IMR-90 (cell line): ENCODE measurements around the gene RPAP2. TPM values are rescaled to one million over a fixed set of nuclear protein-coding genes. Genes with fewer than 3 reads are reported as not detected.

Experiments
- ATAC-seq: fragments of 200-7000 bp; cut with Tn5 transposase; 2 replicates; pipeline ENCODE4 v1.9.1; 2020; ENCODE audit warnings: low read depth, mild to moderate bottlenecking, moderate library complexity
- BruUV-seq: library from RNA; stranded (reverse); fragments of 400-500 nt; replicated peaks from 2 replicates; lab custom pipeline; 2021; lab: Mats Ljungman, UMichigan
- CTCF ChIA-PET: fragments of 300-600 bp; formaldehyde crosslinking; extraction: SDS; loops from one replicate; lab custom pipeline; 2021; ENCODE audit warnings: antibody characterized with exemption; lab: Yijun Ruan, JAX
- POLR2A ChIA-PET: fragments of 300-600 bp; sonication (Branson Sonifier 250); formaldehyde crosslinking; loops from one replicate; lab custom pipeline; 2022; ENCODE audit warnings: antibody characterized with exemption; ENCODE audit not compliant: unreplicated experiment; lab: Charles Lee
- DNase-seq: peaks from one replicate; pipeline ENCODE4 v3.0.0; 2013
- H2AFZ ChIP-seq: replicated peaks from 2 replicates; pipeline ENCODE3; 2013; ENCODE audit warnings: low read length, mild to moderate bottlenecking; ENCODE audit not compliant: poor library complexity
- H2AK5ac ChIP-seq: 2 replicates; pipeline ENCODE4 v1.6.1; 2013; ENCODE audit warnings: low read depth, low read length, inconsistent platforms
- H2AK9ac ChIP-seq: replicated peaks from 2 replicates; pipeline ENCODE3; 2013; ENCODE audit warnings: mild to moderate bottlenecking, low read depth, low read length, moderate library complexity; ENCODE audit not compliant: poor library complexity
- H2BK120ac ChIP-seq: 2 replicates; pipeline ENCODE4 v1.6.1; 2013; ENCODE audit warnings: low read depth, low read length, inconsistent platforms
- H2BK15ac ChIP-seq: 3 replicates; pipeline ENCODE4 v1.6.1; 2013; ENCODE audit warnings: low read depth, low read length, inconsistent platforms
- H2BK20ac ChIP-seq: 2 replicates; pipeline ENCODE4 v1.6.1; 2013; ENCODE audit warnings: low read depth, mild to moderate bottlenecking, inconsistent platforms, low read length, moderate library complexity
- H2BK5ac ChIP-seq: 2 replicates; pipeline ENCODE4 v1.6.1; 2013; ENCODE audit warnings: mild to moderate bottlenecking, low read depth, low read length, inconsistent platforms; ENCODE audit not compliant: poor library complexity, severe bottlenecking
- H3K14ac ChIP-seq: replicated peaks from 2 replicates; pipeline ENCODE4 v1.6.1; 2013; ENCODE audit warnings: low read depth, low read length, inconsistent platforms
- H3K18ac ChIP-seq: 2 replicates; pipeline ENCODE4 v1.6.1; 2013; ENCODE audit warnings: low read depth, low read length, control low read depth
- H3K23ac ChIP-seq: 2 replicates; pipeline ENCODE4 v1.6.1; 2013; ENCODE audit warnings: low read depth, low read length, inconsistent platforms
- H3K27ac ChIP-seq: 2 replicates; pipeline ENCODE4 v1.5.1; 2013; ENCODE audit warnings: mild to moderate bottlenecking, control low read depth, low read length; ENCODE audit not compliant: insufficient read depth
- H3K27me3 ChIP-seq: 2 replicates; pipeline ENCODE4 v1.6.1; 2013; ENCODE audit warnings: low read length; ENCODE audit not compliant: control insufficient read depth, insufficient read depth
- H3K36me3 ChIP-seq: 2 replicates; pipeline ENCODE4 v1.6.1; 2013; ENCODE audit warnings: low read length, mixed read lengths; ENCODE audit not compliant: control insufficient read depth, insufficient read depth
- H3K4ac ChIP-seq: 2 replicates; pipeline ENCODE4 v1.6.1; 2013; ENCODE audit warnings: low read depth, low read length, inconsistent platforms
- H3K4me1 ChIP-seq: 2 replicates; pipeline ENCODE4 v1.6.1; 2013; ENCODE audit warnings: low read length, mixed read lengths; ENCODE audit not compliant: control insufficient read depth, insufficient read depth
- H3K4me2 ChIP-seq: 2 replicates; pipeline ENCODE4 v1.6.1; 2013; ENCODE audit warnings: low read depth, mild to moderate bottlenecking, control low read depth, low read length, moderate library complexity
- H3K4me3 ChIP-seq: 2 replicates; pipeline ENCODE4 v1.5.1; 2013; ENCODE audit warnings: low read depth, mild to moderate bottlenecking, control low read depth, low read length, moderate library complexity; ENCODE audit not compliant: insufficient read depth
- H3K56ac ChIP-seq: 2 replicates; pipeline ENCODE4 v1.6.1; 2013; ENCODE audit warnings: low read length, inconsistent platforms; ENCODE audit not compliant: insufficient read depth; ENCODE audit errors: extremely low read depth
- H3K79me1 ChIP-seq, 2 experiments: 2 replicates each; pipeline ENCODE4 v1.6.1; 2013; ENCODE audit warnings: low read length in 2 of 2, inconsistent platforms in 1 of 2, low read depth in 1 of 2
- H3K9ac ChIP-seq: 2 replicates; pipeline ENCODE4 v1.6.1; 2013; ENCODE audit warnings: low read depth, low read length, control low read depth
- H3K9me1 ChIP-seq: 2 replicates; pipeline ENCODE4 v1.6.1; 2013; ENCODE audit warnings: low read length, inconsistent platforms; ENCODE audit not compliant: insufficient read depth
- H3K9me3 ChIP-seq: 2 replicates; pipeline ENCODE4 v1.6.1; 2013; ENCODE audit warnings: low read length; ENCODE audit not compliant: control insufficient read depth, insufficient read depth
- H4K20me1 ChIP-seq: 2 replicates; pipeline ENCODE4 v1.6.1; 2013; ENCODE audit warnings: low read length, inconsistent platforms; ENCODE audit not compliant: insufficient read depth
- H4K5ac ChIP-seq: 2 replicates; pipeline ENCODE4 v1.6.1; 2013; ENCODE audit warnings: mild to moderate bottlenecking, low read depth, low read length, control low read depth
- H4K8ac ChIP-seq, 2 experiments: 2 replicates each; pipeline ENCODE4 v1.6.1; 2013; ENCODE audit warnings: low read depth in 2 of 2, low read length in 2 of 2, control low read depth in 1 of 2, inconsistent platforms in 1 of 2
- H4K91ac ChIP-seq: 2 replicates; pipeline ENCODE4 v1.6.1; 2013; ENCODE audit warnings: low read depth, low read length, inconsistent platforms; ENCODE audit not compliant: insufficient read depth
- CEBPB ChIP-seq: IDR thresholded peaks from 2 replicates; pipeline ENCODE4 v1.6.1; 2012; ENCODE audit warnings: low read depth, low read length, improper control_type of control experiment
- SMC3 ChIP-seq: fragments of 150-350 bp; IDR thresholded peaks from 2 replicates; pipeline ENCODE4 v1.6.1; 2016; ENCODE audit warnings: low read depth, mild to moderate bottlenecking, antibody characterized with exemption, low read length, moderate library complexity
- WGBS, 2 experiments: methylation state at CpG; one replicate each; pipeline versions ENCODE4 v1.1.5 to v1.1.7; 2013; ENCODE audit warnings: missing lambda C conversion rate in 2 of 2; ENCODE audit not compliant: insufficient read length in 1 of 2; ENCODE audit errors: extremely low coverage in 2 of 2; 5-methylcytosine and 5-hydroxymethylcytosine counted together
- dilution Hi-C: fragments of 300-500 bp; cut with HindIII; formaldehyde crosslinking; loops from one replicate; pipeline ENCODE4 v1.14.3; 2018; ENCODE audit warnings: low sequenced_read_pairs; ENCODE audit not compliant: unreplicated experiment
- in situ Hi-C: fragments of 300-500 bp; cut with MboI; formaldehyde crosslinking; loops from 3 replicates; pipeline ENCODE4 v1.14.3; 2019; ENCODE audit warnings: low sequenced_read_pairs, inconsistent platforms, mixed read lengths
- intact Hi-C: fragments of 100-400 bp; cut with micrococcal nuclease; formaldehyde crosslinking; loops from 2 replicates; pipeline ENCODE4 v1.10.0; 2022
- polyA plus RNA-seq, 3 experiments: library from polyadenylated mRNA; depleted of rRNA; stranded (reverse); fragments of >200 nt; gene quantifications; 2 replicates each; pipeline ENCODE4 v1.2.3, GENCODE V29; 2012; ENCODE audit warnings: low replicate concordance in 1 of 3
- total RNA-seq: library from RNA; depleted of rRNA; stranded (reverse); fragments of >200 nt; gene quantifications from 2 replicates; pipeline ENCODE4 v1.2.3, GENCODE V29; 2012

Gene RPAP2
- total and polyA plus RNA-seq, 2 of the 4 experiments (the other 2 are of a cell fraction): 7.1 to 13.6 TPM

GRCh38 chr1:92410706-92411105 lies 111.8 kb downstream of the RPAP2 start:
- Histone ChIP-seq H3K79me1 (no peaks in the 10 kb centered on the region), H2BK15ac (no peak overlapping the region), H3K56ac (no peak overlapping the region), H4K20me1 (no peaks in the 10 kb centered on the region), H3K18ac (no peak overlapping the region), H2AFZ (no peak overlapping the region), H3K36me3 (no peaks in the 10 kb centered on the region), H2BK120ac (no peak overlapping the region), H4K91ac (no peak overlapping the region), H2AK5ac (no peak overlapping the region), H3K4me2 (no peak overlapping the region), H3K4me3 (no peak overlapping the region), H3K23ac (no peak overlapping the region), H3K4ac (no peak overlapping the region), H4K5ac (no peak overlapping the region), H3K14ac (no peak overlapping the region), H3K27me3 (0 out of 2 replicates have a peak, but pooled peaks cover 2% of the 10 kb centered on the region), H3K9ac (no peak overlapping the region), H3K27ac (no peak overlapping the region), H2BK20ac (no peak overlapping the region), H3K9me3 (no peaks in the 10 kb centered on the region), H3K9me1 (peaks cover 3% of the 10 kb centered on the region; the same call in 1 of the 2 replicates), H2BK5ac (no peak overlapping the region), H4K8ac (no peak overlapping the region), H2AK9ac (no peak overlapping the region), H3K4me1 (no peaks in the 10 kb centered on the region)
- no TSS peak for BruUV-seq
- TF ChIP-seq SMC3 (no peak), CEBPB (no peak)
- intact Hi-C loops (no loop called here), in situ Hi-C loops (no loop called here), dilution Hi-C loops (no loop called here)
- POLR2A ChIA-PET: no interaction called here
- ATAC-seq (no peak), DNase-seq (no peak)
- CTCF ChIA-PET: no interaction called here
- no CpG with 5 or more reads among the region's 3 CpGs for WGBS, 2 experiments
